Smooth muscle cell (in vitro differentiated cells): Measurements from ENCODE around the gene SINHCAF. TPM values are rescaled to one million over a fixed set of nuclear protein-coding genes. Genes with fewer than 3 reads are reported as not detected.

Experiments used
- DNase-seq: peaks from one replicate; lab custom pipeline; 2025; ENCODE audit not compliant: unreplicated experiment; lab: John Stamatoyannopoulos, UW
- H2AFZ ChIP-seq: fragments of 200-600 bp; sonication (generic); 2 replicates; pipeline ENCODE4 v1.6.0; 2016; ENCODE audit warnings: antibody characterized with exemption, low read depth, mild to moderate bottlenecking
- H3F3A ChIP-seq: fragments of 200-600 bp; sonication (generic); 2 replicates; pipeline ENCODE4 v1.6.0; 2017; ENCODE audit warnings: antibody characterized with exemption, low read depth
- H3K27ac ChIP-seq: fragments of 200-600 bp; sonication (generic); 2 replicates; pipeline ENCODE4 v1.5.1; 2016; ENCODE audit warnings: low read depth, mild to moderate bottlenecking
- H3K27me3 ChIP-seq: fragments of 200-600 bp; sonication (generic); 2 replicates; pipeline ENCODE4 v1.6.1; 2016; ENCODE audit warnings: low read depth, mild to moderate bottlenecking
- H3K36me3 ChIP-seq: fragments of 200-600 bp; sonication (generic); 2 replicates; pipeline ENCODE4 v1.5.1; 2016; ENCODE audit warnings: low read depth
- H3K4me1 ChIP-seq: fragments of 200-600 bp; sonication (generic); 2 replicates; pipeline ENCODE4 v1.5.1; 2016; ENCODE audit warnings: low read depth
- H3K4me2 ChIP-seq: fragments of 200-600 bp; sonication (generic); 2 replicates; pipeline ENCODE4 v1.6.0; 2016; ENCODE audit warnings: mild to moderate bottlenecking
- H3K4me3 ChIP-seq: fragments of 200-600 bp; sonication (generic); 2 replicates; pipeline ENCODE4 v1.5.1; 2016; ENCODE audit warnings: mild to moderate bottlenecking
- H3K79me2 ChIP-seq: fragments of 200-600 bp; sonication (generic); 2 replicates; pipeline ENCODE4 v1.6.0; 2016; ENCODE audit warnings: low read depth, mild to moderate bottlenecking
- H3K9ac ChIP-seq: fragments of 200-600 bp; sonication (generic); 2 replicates; pipeline ENCODE4 v1.6.0; 2016; ENCODE audit warnings: low read depth
- H3K9me3 ChIP-seq: fragments of 200-600 bp; sonication (generic); replicated peaks from 2 replicates; pipeline ENCODE4 v1.5.1; 2016; ENCODE audit warnings: low read depth
- H4K20me1 ChIP-seq: fragments of 200-600 bp; sonication (generic); 2 replicates; pipeline ENCODE4 v1.6.0; 2016; ENCODE audit warnings: low read depth
- WGBS: methylation state at CpG from one replicate; pipeline ENCODE4 v1.1.7; 2016; ENCODE audit warnings: low lambda C conversion rate; 5-methylcytosine and 5-hydroxymethylcytosine counted together
- polyA plus RNA-seq: library from polyadenylated mRNA; unstranded; fragments of >200 nt; fragmentation: Nextera tagmentation; extraction: Ambion mirVana; gene quantifications from 2 replicates; pipeline ENCODE4 v1.2.1, GENCODE V29; 2016
- total RNA-seq: library from RNA; depleted of rRNA; stranded (reverse); fragments of >200 nt; gene quantifications from 2 replicates; pipeline ENCODE4 v1.2.3, GENCODE V29; 2014
- TF ChIP-seq, protein P1 (sequence below): fragments of 200-600 bp; sonication (generic); IDR thresholded peaks from 2 replicates; pipeline ENCODE4 v1.5.1; 2017; ENCODE audit warnings: borderline replicate concordance, mild to moderate bottlenecking, antibody characterized with exemption; ENCODE audit not compliant: insufficient read depth, poor library complexity, severe bottlenecking

The SINHCAF gene
- total and polyA plus RNA-seq, 2 experiments from 2014 or later, result 41.6 to 101 TPM

DNA sequence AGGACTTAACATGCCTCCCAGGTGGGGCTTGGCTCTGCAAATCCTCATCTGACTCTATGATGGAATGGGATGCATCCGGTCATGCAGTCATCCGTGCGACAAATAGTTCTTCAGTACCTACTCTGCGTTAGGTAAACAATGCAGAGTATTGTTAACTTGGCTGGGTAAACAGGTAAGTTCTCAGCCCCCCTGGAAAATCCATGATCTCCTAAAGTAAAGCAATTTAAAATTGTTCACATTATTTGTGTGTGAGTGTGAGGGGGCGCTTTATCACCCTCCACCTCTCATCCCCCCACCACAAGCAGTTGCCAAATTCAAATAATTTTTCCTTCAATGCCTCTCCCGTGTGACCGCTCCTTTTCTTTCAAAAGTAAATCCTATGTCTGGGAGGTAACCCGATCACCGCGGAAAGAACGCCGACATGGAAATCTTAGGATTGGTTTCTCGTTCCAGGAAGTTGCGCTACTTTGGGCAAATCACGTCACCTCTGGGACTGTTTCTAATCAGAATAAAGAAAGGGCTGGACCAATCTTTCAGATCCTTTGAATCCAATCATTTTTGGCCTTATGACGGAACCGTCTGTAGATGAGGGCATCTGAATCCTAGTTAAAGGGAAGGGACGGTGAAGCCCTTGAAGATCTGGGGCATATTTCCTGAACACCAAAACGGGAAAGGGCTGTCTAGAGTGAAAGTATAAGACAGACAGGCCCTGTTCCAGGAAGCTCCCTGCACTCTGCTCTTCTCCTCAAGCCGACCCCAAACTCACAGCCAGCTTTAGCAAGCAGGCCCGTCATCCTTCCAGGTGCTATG is 44.0 kb upstream of the SINHCAF start:
- Histone ChIP-seq H3K4me1 (peaks cover 39% of the 10 kb centered on the region), H3K27ac (peak overlapping the region; percentile 45), H3K4me3 (peak overlapping the region; percentile 35), H3K9me3 (no peaks in the 10 kb centered on the region), H4K20me1 (no peaks in the 10 kb centered on the region), H3K4me2 (peak overlapping the region; percentile 78), H3K79me2 (no peaks in the 10 kb centered on the region), H3F3A (peaks cover 7% of the 10 kb centered on the region), H3K9ac (peak overlapping the region; percentile 57), H3K36me3 (no peaks in the 10 kb centered on the region), H3K27me3 (no peaks in the 10 kb centered on the region), H2AFZ (peak overlapping the region; percentile 98)
- TF ChIP-seq, protein P1, sequence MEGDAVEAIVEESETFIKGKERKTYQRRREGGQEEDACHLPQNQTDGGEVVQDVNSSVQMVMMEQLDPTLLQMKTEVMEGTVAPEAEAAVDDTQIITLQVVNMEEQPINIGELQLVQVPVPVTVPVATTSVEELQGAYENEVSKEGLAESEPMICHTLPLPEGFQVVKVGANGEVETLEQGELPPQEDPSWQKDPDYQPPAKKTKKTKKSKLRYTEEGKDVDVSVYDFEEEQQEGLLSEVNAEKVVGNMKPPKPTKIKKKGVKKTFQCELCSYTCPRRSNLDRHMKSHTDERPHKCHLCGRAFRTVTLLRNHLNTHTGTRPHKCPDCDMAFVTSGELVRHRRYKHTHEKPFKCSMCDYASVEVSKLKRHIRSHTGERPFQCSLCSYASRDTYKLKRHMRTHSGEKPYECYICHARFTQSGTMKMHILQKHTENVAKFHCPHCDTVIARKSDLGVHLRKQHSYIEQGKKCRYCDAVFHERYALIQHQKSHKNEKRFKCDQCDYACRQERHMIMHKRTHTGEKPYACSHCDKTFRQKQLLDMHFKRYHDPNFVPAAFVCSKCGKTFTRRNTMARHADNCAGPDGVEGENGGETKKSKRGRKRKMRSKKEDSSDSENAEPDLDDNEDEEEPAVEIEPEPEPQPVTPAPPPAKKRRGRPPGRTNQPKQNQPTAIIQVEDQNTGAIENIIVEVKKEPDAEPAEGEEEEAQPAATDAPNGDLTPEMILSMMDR, result no peak
- no peak for DNase-seq
- 31% methylated on average over 21 of the region's 21 CpGs for WGBS

DNA sequence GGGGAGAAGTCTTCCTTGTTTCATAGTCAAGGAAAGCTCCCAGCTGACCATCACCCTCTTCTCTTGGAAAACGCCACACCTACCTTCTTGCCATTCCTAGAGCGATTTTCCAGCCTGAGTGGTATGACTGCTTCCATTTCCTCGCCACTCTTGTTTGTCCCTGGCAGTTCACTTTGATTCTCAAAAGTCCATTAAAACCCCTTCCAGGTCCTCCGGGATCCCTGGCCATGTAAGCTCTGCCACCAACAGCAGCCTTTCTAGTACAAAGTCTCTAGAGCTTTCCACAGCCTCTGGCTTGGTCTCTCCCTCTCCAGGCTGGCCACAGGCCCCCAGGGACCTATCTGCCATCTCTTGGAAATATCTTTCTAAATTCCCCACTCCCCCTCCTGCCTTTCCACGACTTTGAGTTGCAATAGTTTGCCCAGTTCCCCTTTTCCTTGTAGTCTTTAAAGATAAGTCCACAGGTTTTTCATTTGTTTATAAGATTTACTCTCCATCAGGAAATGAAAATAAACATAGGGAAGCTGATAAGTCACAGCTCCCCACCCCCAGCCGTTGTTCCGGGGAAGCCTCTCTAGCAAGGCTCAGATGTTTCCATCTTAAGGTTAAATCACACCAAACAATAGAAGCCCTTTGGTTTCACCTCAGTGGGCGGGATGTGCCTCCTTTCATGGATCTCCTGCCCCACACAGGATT is 42.9 kb upstream of the SINHCAF start:
- H3K9me3 ChIP-seq, result no peaks in the 10 kb centered on the region
- H3K36me3 ChIP-seq, result no peaks in the 10 kb centered on the region
- H3K4me3 ChIP-seq, result no peak overlapping the region
- H3K9ac ChIP-seq, result no peak overlapping the region
- TF ChIP-seq, protein P1, result no peak
- H3K4me2 ChIP-seq, result peak overlapping the region; percentile 78
- H2AFZ ChIP-seq, result peak overlapping the region; percentile 98
- WGBS, result 40% methylated on average over 8 of the region's 8 CpGs
- H3K4me1 ChIP-seq, result peaks cover 40% of the 10 kb centered on the region
- no peak for DNase-seq
- H3F3A ChIP-seq, result peaks cover 7% of the 10 kb centered on the region
- H4K20me1 ChIP-seq, result no peaks in the 10 kb centered on the region
- no peak overlapping the region for H3K27ac ChIP-seq
- H3K79me2 ChIP-seq, result no peaks in the 10 kb centered on the region
- H3K27me3 ChIP-seq, result no peaks in the 10 kb centered on the region

DNA sequence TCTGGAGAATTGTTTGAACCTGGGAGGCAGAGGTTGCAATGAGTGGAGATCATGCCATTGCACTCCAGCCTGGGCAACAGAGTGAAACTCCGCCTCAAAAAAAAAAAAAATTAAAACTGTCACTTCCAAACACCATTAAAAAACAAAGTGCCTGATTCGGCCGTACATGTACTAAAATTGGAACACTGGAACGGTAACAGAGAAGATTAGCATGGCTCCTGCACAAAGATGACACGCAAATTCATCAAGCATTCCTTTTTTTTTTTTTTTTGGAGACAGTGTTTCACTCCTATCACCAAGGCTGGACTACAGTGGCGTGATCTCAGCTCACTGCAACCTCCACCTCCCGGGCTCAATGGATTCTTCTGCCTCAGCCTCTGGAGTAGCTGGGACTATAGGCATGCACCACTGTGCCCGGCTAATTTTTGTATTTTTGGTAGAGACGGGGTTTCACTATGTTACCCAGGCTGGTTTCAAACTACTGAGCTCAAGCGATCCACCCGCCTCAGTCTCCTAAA is 40.2 kb upstream of the SINHCAF start:
- Histone ChIP-seq H3F3A (peaks cover 7% of the 10 kb centered on the region), H4K20me1 (no peaks in the 10 kb centered on the region), H3K27ac (no peak overlapping the region), H3K4me1 (peaks cover 56% of the 10 kb centered on the region), H3K36me3 (no peaks in the 10 kb centered on the region), H3K79me2 (no peaks in the 10 kb centered on the region), H3K27me3 (no peaks in the 10 kb centered on the region), H3K4me2 (no peak overlapping the region), H3K4me3 (no peak overlapping the region), H2AFZ (no peak overlapping the region), H3K9ac (no peak overlapping the region), H3K9me3 (no peaks in the 10 kb centered on the region)
- TF ChIP-seq, protein P1, result no peak
- 97% methylated on average over 11 of the region's 11 CpGs for WGBS
- no peak for DNase-seq
